Loucy (cell line): ENCODE data around the gene TOMM40L.

Source experiments
- H2AFZ ChIP-seq: fragments of 200-600 bp; sonication (generic); 2 replicates; pipeline ENCODE4 v1.6.0; 2016; ENCODE audit warnings: antibody characterized with exemption, mild to moderate bottlenecking, low read length, moderate library complexity
- H3F3A ChIP-seq: fragments of 200-600 bp; 2 replicates; pipeline ENCODE4 v1.6.0; 2016; ENCODE audit warnings: antibody characterized with exemption, low read depth, mild to moderate bottlenecking
- H3K27me3 ChIP-seq: fragments of 200-600 bp; sonication (generic); 2 replicates; pipeline ENCODE4 v1.6.1; 2014; ENCODE audit warnings: low read length, mild to moderate bottlenecking; ENCODE audit not compliant: insufficient read depth, poor library complexity, severe bottlenecking
- H3K36me3 ChIP-seq: fragments of 200-600 bp; sonication (generic); 2 replicates; pipeline ENCODE4 v1.6.1; 2016; ENCODE audit warnings: low read length; ENCODE audit not compliant: insufficient read depth
- H3K4me1 ChIP-seq: fragments of 200-600 bp; sonication (generic); 2 replicates; pipeline ENCODE4 v1.5.1; 2014; ENCODE audit warnings: low read length, mild to moderate bottlenecking; ENCODE audit not compliant: insufficient read depth, poor library complexity, severe bottlenecking
- H3K4me2 ChIP-seq: fragments of 200-600 bp; sonication (generic); 2 replicates; pipeline ENCODE4 v1.6.0; 2014; ENCODE audit warnings: antibody characterized with exemption, low read length, low read depth, mild to moderate bottlenecking; ENCODE audit not compliant: poor library complexity, severe bottlenecking
- H3K4me3 ChIP-seq: fragments of 200-600 bp; sonication (generic); 2 replicates; pipeline ENCODE4 v1.5.1; 2014; ENCODE audit warnings: low read length, mild to moderate bottlenecking, mixed read lengths; ENCODE audit not compliant: poor library complexity, severe bottlenecking
- H3K79me2 ChIP-seq: fragments of 200-600 bp; sonication (generic); 2 replicates; pipeline ENCODE4 v1.6.1; 2014; ENCODE audit warnings: low read length; ENCODE audit not compliant: insufficient read depth
- H3K9ac ChIP-seq: fragments of 200-600 bp; sonication (generic); 2 replicates; pipeline ENCODE4 v1.6.0; 2014; ENCODE audit warnings: mild to moderate bottlenecking, low read depth, low read length, moderate library complexity; ENCODE audit not compliant: poor library complexity, severe bottlenecking
- H3K9me2 ChIP-seq: fragments of 200-600 bp; sonication (generic); replicated peaks from 2 replicates; pipeline ENCODE4 v1.6.1; 2016; ENCODE audit warnings: low read depth, low read length, mixed read lengths
- H3K9me3 ChIP-seq: fragments of 200-600 bp; sonication (generic); 2 replicates; pipeline ENCODE4 v1.6.1; 2014; ENCODE audit warnings: mild to moderate bottlenecking, antibody characterized with exemption, low read length, low read depth; ENCODE audit not compliant: insufficient read depth
- H4K20me1 ChIP-seq: fragments of 200-600 bp; sonication (generic); 2 replicates; pipeline ENCODE4 v1.6.0; 2014; ENCODE audit warnings: antibody characterized with exemption, low read length, mild to moderate bottlenecking; ENCODE audit not compliant: insufficient read depth, poor library complexity, severe bottlenecking
- CTCF ChIP-seq: fragments of 200-600 bp; sonication (generic); conservative IDR thresholded peaks from 2 replicates; pipeline ENCODE4 v1.5.1; 2014; ENCODE audit warnings: mild to moderate bottlenecking, antibody characterized with exemption, low read length
- EZH2phosphoT487 ChIP-seq: fragments of 200-600 bp; IDR thresholded peaks from 2 replicates; pipeline ENCODE4 v1.6.1; 2018; ENCODE audit warnings: antibody characterized with exemption, mild to moderate bottlenecking, moderate library complexity, borderline replicate concordance

Gene TOMM40L

GRCh38 chr1:161207173-161207572 lies 18.7 kb upstream of the TOMM40L start:
- Histone ChIP-seq H3K9me2 (no peaks in the 10 kb centered on the region), H3K27me3 (no peaks in the 10 kb centered on the region), H3K9ac (no peak overlapping the region), H3K36me3 (peaks cover 25% of the 10 kb centered on the region; the same call in 1 of the 2 replicates), H3K4me1 (peaks cover 19% of the 10 kb centered on the region), H3K79me2 (peaks cover 29% of the 10 kb centered on the region), H3K9me3 (no peaks in the 10 kb centered on the region), H3K4me2 (no peak overlapping the region), H4K20me1 (no peaks in the 10 kb centered on the region), H2AFZ (no peak overlapping the region), H3K4me3 (no peak overlapping the region), H3F3A (no peaks in the 10 kb centered on the region)
- TF ChIP-seq EZH2phosphoT487 (no peak), CTCF (no peak)

GRCh38 chr1:161209790-161210409 lies 16.0 kb upstream of the TOMM40L start:
- Histone ChIP-seq H3K9me2 (no peaks in the 10 kb centered on the region), H3K27me3 (no peaks in the 10 kb centered on the region), H4K20me1 (no peaks in the 10 kb centered on the region), H3K9ac (no peak overlapping the region), H3K4me2 (no peak overlapping the region), H3K4me1 (peaks cover 8% of the 10 kb centered on the region), H3K79me2 (0 out of 2 replicates have a peak, but pooled peaks cover 6% of the 10 kb centered on the region), H3K36me3 (peaks cover 44% of the 10 kb centered on the region; the same call in 1 of the 2 replicates), H3K9me3 (no peaks in the 10 kb centered on the region), H3F3A (no peaks in the 10 kb centered on the region), H3K4me3 (no peak overlapping the region), H2AFZ (no peak overlapping the region)
- TF ChIP-seq EZH2phosphoT487 (no peak), CTCF (peak; percentile 95)

GRCh38 chr1:161214369-161214768 lies 11.5 kb upstream of the TOMM40L start:
- Histone ChIP-seq H3K4me1 (peaks cover 27% of the 10 kb centered on the region), H3F3A (peaks cover 3% of the 10 kb centered on the region; the same call in 1 of the 2 replicates), H4K20me1 (no peaks in the 10 kb centered on the region), H3K79me2 (no peaks in the 10 kb centered on the region), H3K27me3 (no peaks in the 10 kb centered on the region), H3K9ac (no peak overlapping the region), H2AFZ (no peak overlapping the region), H3K9me2 (no peaks in the 10 kb centered on the region), H3K36me3 (peaks cover 36% of the 10 kb centered on the region; the same call in 1 of the 2 replicates), H3K4me2 (no peak overlapping the region), H3K9me3 (no peaks in the 10 kb centered on the region), H3K4me3 (no peak overlapping the region)
- TF ChIP-seq CTCF (no peak), EZH2phosphoT487 (no peak)
